ENCODE results near the gene C16orf92. TPM values are rescaled to one million over a fixed set of nuclear protein-coding genes. Genes with fewer than 3 reads are reported as not detected.

Gene C16orf92
- total and polyA plus RNA-seq, 2 of the 8 experiments (the other 6 are each of a cell fraction or from before 2014, with no cell fraction given), result not detected

DNA sequence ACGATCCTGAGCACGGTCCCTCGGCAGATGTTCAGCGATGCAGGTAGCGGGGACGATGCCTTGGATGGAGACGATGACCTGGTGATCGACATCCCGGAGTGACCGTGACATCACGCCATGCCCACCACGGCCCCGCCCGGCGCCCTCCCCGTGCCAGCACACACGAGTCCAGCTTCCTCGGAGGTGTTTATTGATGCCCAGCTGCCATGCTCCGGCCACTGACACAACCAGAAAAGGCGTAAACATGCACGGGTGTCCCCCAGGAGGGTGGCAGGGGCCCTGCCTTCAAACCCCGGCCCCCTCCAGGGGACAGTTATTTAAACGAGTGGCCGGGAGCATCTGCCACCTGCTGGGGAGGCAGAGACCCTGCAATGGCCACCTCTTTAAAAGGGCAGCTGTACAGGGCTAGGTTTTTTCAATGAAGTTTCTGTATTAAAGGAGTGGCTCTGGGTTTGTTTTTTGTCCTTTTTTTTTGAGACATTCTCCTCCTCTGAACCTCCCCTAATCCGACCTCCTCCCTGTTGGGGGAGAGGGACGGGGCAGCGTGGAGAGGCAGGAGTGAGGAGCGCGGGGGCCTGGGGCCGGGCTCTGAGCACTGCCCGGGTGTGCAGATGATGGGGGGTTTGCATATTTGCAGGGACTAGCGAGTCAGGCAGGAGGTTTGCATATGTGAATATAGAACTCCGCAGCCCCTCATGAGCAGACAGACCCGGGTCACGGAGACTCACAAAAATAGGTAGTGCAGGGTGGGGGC lies 17.5 kb upstream of the C16orf92 start (continued):
- TF ChIP-seq CTBP2 (IDR thresholded peaks at IDR 0.05; ENCODE audit: borderline replicate concordance, insufficient read depth, insufficient read length, low read length) (no peak), JUN (IDR thresholded peaks at IDR 0.05; ENCODE audit: low read depth, low read length) (no peak), KDM4A (IDR thresholded peaks at IDR 0.05; ENCODE audit: low read depth, low read length, severe bottlenecking) (no peak), YY1 (IDR thresholded peaks at IDR 0.05; ENCODE audit: low read depth, low read length) (peak; percentile 85), SIRT6 (IDR thresholded peaks at IDR 0.05; ENCODE audit: low read length) (no peak), CEBPB (IDR thresholded peaks at IDR 0.05; ENCODE audit: low read depth, low read length) (no peak), KDM5A (IDR thresholded peaks at IDR 0.05; ENCODE audit: low read length) (no peak), RFX5 (IDR thresholded peaks at IDR 0.05; ENCODE audit: borderline replicate concordance, low read depth, low read length) (no peak), RBBP5 (IDR thresholded peaks at IDR 0.05; ENCODE audit: borderline replicate concordance, low read depth, low read length) (no peak), CREB1 (IDR thresholded peaks at IDR 0.05) (no peak), SIN3A (conservative IDR thresholded peaks at IDR 0.05 in 1 of 2, IDR thresholded peaks at IDR 0.05 in 1 of 2; ENCODE audit: low read depth in 1 of 2, low read length in 2 of 2) (no peak), SRF (IDR thresholded peaks at IDR 0.05; ENCODE audit: low read depth, low read length) (no peak), RXRA (IDR thresholded peaks at IDR 0.05; ENCODE audit: insufficient read depth, low read depth, low read length) (no peak), CHD2 (IDR thresholded peaks at IDR 0.05; ENCODE audit: low read length) (no peak)
- TF ChIP-seq, protein P1, sequence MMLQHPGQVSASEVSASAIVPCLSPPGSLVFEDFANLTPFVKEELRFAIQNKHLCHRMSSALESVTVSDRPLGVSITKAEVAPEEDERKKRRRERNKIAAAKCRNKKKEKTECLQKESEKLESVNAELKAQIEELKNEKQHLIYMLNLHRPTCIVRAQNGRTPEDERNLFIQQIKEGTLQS (IDR thresholded peaks at IDR 0.05; ENCODE audit: insufficient read depth, low read depth, low read length), result no peak

All from H1 (cell line).